ENCODE data around the gene ASCC3. TPM values are rescaled to one million over a fixed set of nuclear protein-coding genes. Genes with fewer than 3 reads are reported as not detected.

ASCC3 gene
- total and polyA plus RNA-seq, 2 experiments from 2014 or later = 92.9 to 129 TPM

DNA sequence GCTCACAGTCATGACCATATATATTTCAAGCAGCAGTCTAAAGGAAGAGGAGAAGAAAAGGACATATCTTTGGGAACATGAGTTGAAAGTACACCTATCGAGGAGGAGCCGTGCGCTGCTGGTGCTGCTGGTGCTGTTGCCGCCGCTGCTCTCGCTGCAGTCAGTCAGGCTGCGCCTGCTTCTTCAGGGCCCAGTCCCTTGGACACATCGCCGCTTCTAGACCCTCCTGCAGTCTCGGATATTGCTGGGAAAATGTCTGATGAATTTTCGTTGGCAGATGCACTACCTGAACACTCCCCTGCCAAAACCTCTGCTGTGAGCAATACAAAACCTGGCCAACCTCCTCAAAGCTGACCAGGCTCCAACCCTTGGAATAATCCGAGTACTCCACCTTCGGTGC is 8.2 kb upstream of the ASCC3 start (continued):
- TF ChIP-seq ETS1 (IDR thresholded peaks at IDR 0.05) = no peak
- no peak for TF ChIP-seq EZH2phosphoT487 (IDR thresholded peaks at IDR 0.05; ENCODE audit: unreplicated experiment)

GRCh38 chr6:100886076-100886475 is 4.9 kb upstream of the ASCC3 start:
- Mint-ChIP-seq H3K4me1 (peaks cover 15% of the 10 kb centered on the region), H3K27me3 (ENCODE audit: insufficient read depth, low read depth, poor library complexity) (peaks cover 4% of the 10 kb centered on the region), H3K4me3 (no peak overlapping the region), H3K36me3 (ENCODE audit: low read depth) (no peaks in the 10 kb centered on the region; the same call in 2 of the 3 replicates), H3K27ac (no peak overlapping the region), H3K9me3 (no peaks in the 10 kb centered on the region; the same call in 2 of the 3 replicates)
- no peaks in the 10 kb centered on the region for H3F3A ChIP-seq (replicated peaks; ENCODE audit: low read depth)
- H3K4me2 ChIP-seq = peak overlapping the region; percentile 14; the same call in 1 of the 2 replicates
- H3K36me3 ChIP-seq (ENCODE audit: insufficient read depth) = no peaks in the 10 kb centered on the region
- TF ChIP-seq JUNB (IDR thresholded peaks at IDR 0.05; ENCODE audit: unreplicated experiment) (no peak), EZH2 (IDR thresholded peaks at IDR 0.05; ENCODE audit: low read depth, unreplicated experiment) (no peak), EZH2phosphoT487 (IDR thresholded peaks at IDR 0.05; ENCODE audit: unreplicated experiment) (no peak), ZNF331 (CRISPR knock-in tag; IDR thresholded peaks at IDR 0.05; ENCODE audit: low read depth) (no peak), POLR2AphosphoS5 (IDR thresholded peaks at IDR 0.05; ENCODE audit: low read depth) (no peak), NANOG (IDR thresholded peaks at IDR 0.05; ENCODE audit: borderline replicate concordance) (no peak)
- TF ChIP-seq, protein P1, sequence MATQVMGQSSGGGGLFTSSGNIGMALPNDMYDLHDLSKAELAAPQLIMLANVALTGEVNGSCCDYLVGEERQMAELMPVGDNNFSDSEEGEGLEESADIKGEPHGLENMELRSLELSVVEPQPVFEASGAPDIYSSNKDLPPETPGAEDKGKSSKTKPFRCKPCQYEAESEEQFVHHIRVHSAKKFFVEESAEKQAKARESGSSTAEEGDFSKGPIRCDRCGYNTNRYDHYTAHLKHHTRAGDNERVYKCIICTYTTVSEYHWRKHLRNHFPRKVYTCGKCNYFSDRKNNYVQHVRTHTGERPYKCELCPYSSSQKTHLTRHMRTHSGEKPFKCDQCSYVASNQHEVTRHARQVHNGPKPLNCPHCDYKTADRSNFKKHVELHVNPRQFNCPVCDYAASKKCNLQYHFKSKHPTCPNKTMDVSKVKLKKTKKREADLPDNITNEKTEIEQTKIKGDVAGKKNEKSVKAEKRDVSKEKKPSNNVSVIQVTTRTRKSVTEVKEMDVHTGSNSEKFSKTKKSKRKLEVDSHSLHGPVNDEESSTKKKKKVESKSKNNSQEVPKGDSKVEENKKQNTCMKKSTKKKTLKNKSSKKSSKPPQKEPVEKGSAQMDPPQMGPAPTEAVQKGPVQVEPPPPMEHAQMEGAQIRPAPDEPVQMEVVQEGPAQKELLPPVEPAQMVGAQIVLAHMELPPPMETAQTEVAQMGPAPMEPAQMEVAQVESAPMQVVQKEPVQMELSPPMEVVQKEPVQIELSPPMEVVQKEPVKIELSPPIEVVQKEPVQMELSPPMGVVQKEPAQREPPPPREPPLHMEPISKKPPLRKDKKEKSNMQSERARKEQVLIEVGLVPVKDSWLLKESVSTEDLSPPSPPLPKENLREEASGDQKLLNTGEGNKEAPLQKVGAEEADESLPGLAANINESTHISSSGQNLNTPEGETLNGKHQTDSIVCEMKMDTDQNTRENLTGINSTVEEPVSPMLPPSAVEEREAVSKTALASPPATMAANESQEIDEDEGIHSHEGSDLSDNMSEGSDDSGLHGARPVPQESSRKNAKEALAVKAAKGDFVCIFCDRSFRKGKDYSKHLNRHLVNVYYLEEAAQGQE (IDR thresholded peaks at IDR 0.05; ENCODE audit: unreplicated experiment) = no peak
- ATAC-seq (no peak), DNase-seq (ENCODE audit: low spot score) (peak; percentile 73)
- H3K4me3 ChIP-seq = no peak overlapping the region
- no peaks in the 10 kb centered on the region for H3K9me2 ChIP-seq (ENCODE audit: insufficient read depth)
- no peaks in the 10 kb centered on the region for H3K27me3 ChIP-seq (ENCODE audit: insufficient read depth)
- H2AFZ ChIP-seq = no peak overlapping the region
- H3K4me1 ChIP-seq (ENCODE audit: insufficient read depth) = peaks cover 39% of the 10 kb centered on the region
- H3K79me2 ChIP-seq (replicated peaks; ENCODE audit: insufficient read depth) = no peaks in the 10 kb centered on the region
- 0 out of 2 replicates have a peak overlapping the region, but pooled peaks have one; percentile 12 for H3K27ac ChIP-seq (ENCODE audit: low read depth)
- H4K20me1 ChIP-seq (replicated peaks; ENCODE audit: insufficient read depth) = no peaks in the 10 kb centered on the region

DNA sequence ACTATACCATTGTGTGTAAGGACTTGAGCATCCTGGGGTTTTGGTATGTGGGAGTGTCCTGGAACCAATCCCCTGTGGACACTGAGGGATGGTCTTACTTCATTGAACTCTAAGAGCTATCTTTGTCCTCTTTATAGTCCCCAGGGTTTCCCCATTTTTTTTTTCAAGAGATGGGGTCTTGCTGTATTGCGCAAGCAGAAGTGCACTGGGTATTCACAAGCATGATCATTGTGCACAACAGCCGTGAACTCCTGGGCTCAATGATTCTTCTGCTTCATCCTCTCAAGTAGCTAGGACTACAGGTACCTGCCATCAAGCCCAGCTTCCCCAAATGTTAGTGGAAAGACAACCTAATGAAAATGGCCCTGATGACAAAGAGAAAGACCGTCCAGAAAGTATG is 2.2 kb upstream of the ASCC3 start:
- no peak overlapping the region for H3K27ac ChIP-seq (ENCODE audit: low read depth)
- no peak overlapping the region for H3K4me2 ChIP-seq
- H3K36me3 Mint-ChIP-seq (ENCODE audit: low read depth) = no peaks in the 10 kb centered on the region; the same call in 1 of the 3 replicates
- H3K4me3 Mint-ChIP-seq = no peak overlapping the region
- H3K36me3 ChIP-seq (ENCODE audit: insufficient read depth) = no peaks in the 10 kb centered on the region
- no peak overlapping the region for H3K4me3 ChIP-seq
- H2AFZ ChIP-seq = no peak overlapping the region
- no peaks in the 10 kb centered on the region for H4K20me1 ChIP-seq (replicated peaks; ENCODE audit: insufficient read depth)
- H3K27me3 ChIP-seq (ENCODE audit: insufficient read depth) = no peaks in the 10 kb centered on the region
- H3F3A ChIP-seq (replicated peaks; ENCODE audit: low read depth) = no peaks in the 10 kb centered on the region
- peaks cover 55% of the 10 kb centered on the region for H3K4me1 ChIP-seq (ENCODE audit: insufficient read depth)
- no peaks in the 10 kb centered on the region for H3K9me2 ChIP-seq (ENCODE audit: insufficient read depth)
- H3K79me2 ChIP-seq (replicated peaks; ENCODE audit: insufficient read depth) = peaks cover 24% of the 10 kb centered on the region
- peaks cover 35% of the 10 kb centered on the region for H3K4me1 Mint-ChIP-seq
- DNase-seq (ENCODE audit: low spot score) (peak; percentile 26), ATAC-seq (no peak)
- H3K27me3 Mint-ChIP-seq (ENCODE audit: insufficient read depth, low read depth, poor library complexity) = peaks cover 6% of the 10 kb centered on the region
- no peak overlapping the region for H3K27ac Mint-ChIP-seq
- H3K9me3 Mint-ChIP-seq = no peaks in the 10 kb centered on the region; the same call in 1 of the 3 replicates
- TF ChIP-seq ZNF462 (CRISPR knock-in tag; IDR thresholded peaks at IDR 0.05) = no peak
- no peak for TF ChIP-seq POLR2AphosphoS5 (IDR thresholded peaks at IDR 0.05; ENCODE audit: low read depth)
- no peak for TF ChIP-seq NANOG (IDR thresholded peaks at IDR 0.05; ENCODE audit: borderline replicate concordance)

All from GM23338 (cell line).